Measurements from ENCODE around the gene ZNF653. TPM values are rescaled to one million over a fixed set of nuclear protein-coding genes. Genes with fewer than 3 reads are reported as not detected.
"Not testable (repeated sequence)": the region's sequence is repeated elsewhere in the genome, so short reads cannot be mapped to it uniquely, and the experiment has no call there.

The ZNF653 gene
- total RNA-seq, 1 donor from 2014 or later, result 4.8 TPM

GRCh38 chr19:11464333-11465265 is 41.0 kb downstream of the ZNF653 start:
- ATAC-seq (no peak), DNase-seq (ENCODE audit: missing footprints) (no peak)
- intact Hi-C loops (cut with DNase I), result no loop called here

- intact Hi-C loops (cut with DNase I), result no loop called here
- DNase-seq (ENCODE audit: missing footprints) (no peak), ATAC-seq (no peak)
Observed at GRCh38 chr19:11463391-11463790, 42.2 kb downstream of the ZNF653 start.

DNA sequence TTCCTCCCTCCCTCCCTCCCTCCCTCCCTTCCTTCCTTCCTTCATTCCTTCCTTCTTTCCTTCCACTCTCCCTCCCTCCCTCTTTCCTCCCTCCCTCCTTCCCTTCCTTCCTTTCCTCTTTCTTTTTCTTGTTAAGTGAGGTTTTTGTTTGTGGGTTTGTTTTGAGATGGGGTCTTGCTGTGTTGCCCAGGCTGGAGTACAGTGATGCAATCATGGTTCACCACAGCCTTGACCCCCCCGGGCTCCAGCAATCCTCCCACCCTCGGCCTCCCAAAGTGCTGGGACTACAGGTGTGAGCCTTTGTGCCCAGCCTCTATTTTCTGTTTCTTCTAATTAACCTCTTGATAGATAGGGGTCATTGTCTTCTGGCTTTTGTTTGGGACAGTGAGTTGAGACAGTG is 44.2 kb downstream of the ZNF653 start:
- intact Hi-C loops (cut with DNase I), result no loop called here
- ATAC-seq, result no peak

GRCh38 chr19:11460207-11460606 is 45.4 kb downstream of the ZNF653 start:
- intact Hi-C loops (cut with DNase I), result no loop called here
- ATAC-seq (no peak), DNase-seq (ENCODE audit: missing footprints) (no peak)

More for the DNA sequence above, 44.2 kb downstream of the ZNF653 start:
- no peak for DNase-seq (ENCODE audit: missing footprints)

- ATAC-seq; DNase-seq (ENCODE audit: missing footprints); intact Hi-C loops (cut with DNase I): not testable (repeated sequence)
Observed at GRCh38 chr19:11458912-11459311, 46.7 kb downstream of the ZNF653 start.

DNA sequence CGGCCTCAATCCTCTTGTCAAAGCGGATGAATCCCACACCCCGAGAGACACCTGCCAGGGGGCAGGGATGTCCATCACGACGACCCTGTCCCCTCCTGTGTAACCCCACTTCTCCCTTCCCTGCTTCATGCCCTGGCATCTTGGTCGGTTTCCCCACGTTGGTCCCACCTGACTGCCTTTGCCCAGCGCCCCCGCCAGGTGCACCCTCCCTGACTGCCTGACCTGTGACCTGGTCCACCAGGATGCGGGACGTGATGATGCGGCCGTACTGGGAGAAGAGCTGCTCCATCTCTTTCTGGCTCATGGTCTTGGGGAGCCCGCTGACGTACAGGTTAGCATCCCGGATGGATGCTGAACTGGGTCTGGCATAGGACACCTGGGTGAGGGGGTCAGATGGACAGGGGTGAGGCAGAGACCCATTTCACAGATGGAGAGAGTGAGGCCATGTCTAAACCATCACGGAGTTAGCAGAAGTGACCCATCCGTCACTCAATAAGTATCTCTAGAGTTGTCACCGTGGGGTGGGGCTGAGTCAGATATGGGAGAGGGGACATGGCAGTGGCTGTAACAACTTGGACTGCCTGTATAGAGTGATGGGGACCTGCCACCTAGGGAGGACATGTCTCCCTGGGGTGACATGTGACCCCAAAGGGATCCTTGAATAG is 47.3 kb downstream of the ZNF653 start:
- ATAC-seq, result no peak
- intact Hi-C loops (cut with DNase I), result no loop called here

DNA sequence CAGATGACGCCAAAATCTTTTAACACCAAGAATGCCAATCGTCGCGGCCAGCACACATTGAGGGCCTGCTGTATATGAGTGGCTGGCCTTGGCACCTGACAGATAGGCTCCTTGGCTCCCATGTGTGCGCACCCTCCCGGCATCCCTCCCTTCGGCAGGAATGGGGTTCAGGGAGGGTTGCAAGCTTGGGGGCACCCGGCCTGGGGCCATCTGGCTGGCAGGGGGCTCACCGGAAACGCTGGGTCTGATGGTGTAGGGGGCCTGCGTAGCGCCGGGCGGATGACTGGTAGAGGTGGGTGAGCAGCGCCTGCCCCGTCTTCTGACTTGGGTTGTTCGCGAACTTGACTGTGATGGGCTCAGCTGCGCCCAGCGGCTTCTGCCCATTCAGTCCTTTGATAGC is 47.8 kb downstream of the ZNF653 start:
- ATAC-seq, result no peak
- DNase-seq (ENCODE audit: missing footprints), result no peak
- intact Hi-C loops (cut with DNase I), result no loop called here

More for the DNA sequence above, 47.3 kb downstream of the ZNF653 start:
- DNase-seq (ENCODE audit: missing footprints), result no peak

GRCh38 chr19:11457115-11457514 is 48.5 kb downstream of the ZNF653 start:
- ATAC-seq (no peak), DNase-seq (ENCODE audit: missing footprints) (no peak)
- intact Hi-C loops (cut with DNase I), result no loop called here

GRCh38 chr19:11456659-11457058 is 49.0 kb downstream of the ZNF653 start:
- intact Hi-C loops (cut with DNase I), result no loop called here
- no peak for DNase-seq (ENCODE audit: missing footprints)
- no peak for ATAC-seq

DNA sequence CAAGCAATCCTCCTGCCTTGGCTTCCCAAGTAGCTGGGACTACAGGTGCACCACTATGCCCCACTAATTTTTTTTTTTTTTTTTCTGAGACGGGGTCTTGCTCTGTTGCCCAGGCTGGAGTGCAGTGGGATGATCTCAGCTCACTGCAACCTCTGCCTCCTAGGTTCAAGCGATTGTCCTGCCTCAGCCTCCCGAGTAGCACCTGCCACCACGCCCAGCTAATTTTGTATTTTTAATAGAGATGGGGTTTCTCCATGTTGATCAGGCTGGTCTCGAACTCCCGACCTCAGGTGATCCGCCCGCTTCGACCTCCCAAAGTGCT is 50.4 kb downstream of the ZNF653 start:
- DNase-seq (ENCODE audit: missing footprints); intact Hi-C loops (cut with DNase I); ATAC-seq: not testable (repeated sequence)

DNA sequence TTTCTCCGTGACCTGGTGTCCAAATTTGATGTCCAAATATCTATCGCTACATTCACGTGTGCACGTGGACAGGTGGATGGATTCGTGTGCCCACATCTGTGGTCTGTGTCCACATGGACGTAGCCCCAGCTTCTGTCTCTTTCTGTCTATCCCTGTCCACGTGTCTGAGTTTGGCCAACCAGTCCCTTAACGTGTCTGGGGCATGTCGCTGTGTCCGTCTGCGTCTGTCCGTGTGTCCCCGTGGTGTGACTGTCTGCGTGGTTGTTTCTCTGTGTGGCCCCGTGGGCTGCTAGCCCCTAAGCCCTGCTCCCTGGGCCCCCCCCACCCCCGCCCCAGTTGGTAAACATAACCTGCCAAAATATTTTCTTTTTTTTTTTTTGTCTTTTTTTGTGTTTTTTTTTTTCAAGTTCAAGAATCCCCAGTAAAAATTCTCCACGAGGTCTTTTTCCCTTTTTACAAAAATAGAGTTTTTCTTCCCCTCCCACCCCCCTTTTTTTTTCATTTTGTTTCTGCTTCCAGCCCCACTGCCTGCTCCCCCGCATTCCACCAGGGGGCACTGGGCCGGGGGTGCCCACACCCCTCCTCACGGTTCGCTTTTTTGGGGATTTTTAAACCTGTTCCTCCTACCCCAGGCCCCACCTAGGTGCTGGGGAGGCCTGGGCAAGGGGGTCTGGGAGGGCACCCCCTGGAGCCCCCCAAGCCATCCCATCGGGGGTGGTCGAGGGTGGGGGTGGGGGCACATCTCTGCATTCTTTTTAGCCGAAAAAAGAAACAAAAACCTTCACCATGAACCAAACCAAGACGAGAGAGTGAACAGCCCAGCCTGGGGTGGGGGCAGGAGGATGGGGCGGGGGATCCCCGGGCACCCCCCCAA is 51.9 kb downstream of the ZNF653 start:
- ATAC-seq (no peak), DNase-seq (ENCODE audit: missing footprints) (no peak)
- intact Hi-C loops (cut with DNase I), result no loop called here

- no peak for ATAC-seq
- intact Hi-C loops (cut with DNase I), result no loop called here
- no peak for DNase-seq (ENCODE audit: missing footprints)
Observed at GRCh38 chr19:11452620-11453310, 52.9 kb downstream of the ZNF653 start.

- intact Hi-C loops (cut with DNase I), result no loop called here
- ATAC-seq (no peak), DNase-seq (ENCODE audit: missing footprints) (no peak)
Observed at GRCh38 chr19:11451871-11452619, 53.6 kb downstream of the ZNF653 start.

DNA sequence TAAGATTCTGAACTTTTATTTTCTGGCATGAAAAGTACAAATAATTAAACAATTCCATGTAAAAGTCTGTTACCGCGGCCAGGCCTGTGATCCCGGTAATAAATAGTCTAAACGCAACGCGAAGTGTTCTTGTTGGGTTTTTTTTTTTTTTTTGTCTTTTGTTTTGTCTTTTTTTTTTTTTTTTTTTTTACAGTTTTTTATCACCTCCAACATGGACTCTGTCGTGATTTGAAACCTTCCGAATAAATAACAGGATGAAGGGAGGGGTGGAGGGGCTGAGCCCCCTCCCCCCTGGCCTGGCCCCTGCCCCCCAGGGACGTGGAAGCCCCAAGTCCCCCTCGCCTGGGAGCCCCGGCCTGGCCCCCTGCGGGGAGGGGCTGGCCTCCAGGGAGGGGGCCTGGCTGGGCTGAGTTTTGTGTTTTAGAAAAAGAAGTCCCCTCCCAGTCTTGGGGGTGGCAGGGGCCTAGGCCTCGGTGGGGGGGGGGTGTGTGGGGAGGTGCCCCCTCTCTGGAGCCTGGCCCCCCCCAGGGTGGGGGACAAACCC is 54.2 kb downstream of the ZNF653 start:
- DNase-seq (ENCODE audit: missing footprints) (peak; percentile 34), ATAC-seq (no peak)
- intact Hi-C loops (cut with DNase I), result no loop called here

- ATAC-seq, result no peak
- DNase-seq (ENCODE audit: missing footprints), result peak; percentile 23
- intact Hi-C loops (cut with DNase I), result no loop called here
Observed at GRCh38 chr19:11450570-11451326, 54.9 kb downstream of the ZNF653 start.

- ATAC-seq, result no peak
- peak; percentile 42 for DNase-seq (ENCODE audit: missing footprints)
- intact Hi-C loops (cut with DNase I), result loop anchor here (5.0 to 10.0 kb wide), 2 partner anchors 72 to 154 kb away; partner anchors contain the start of gene TSPAN16
Observed at GRCh38 chr19:11448923-11449554, 56.6 kb downstream of the ZNF653 start.

Measured in Right ventricle myocardium inferior (tissue), 1 donor.